ENCODE results near the gene PSENEN. TPM values are rescaled to one million over a fixed set of nuclear protein-coding genes. Genes with fewer than 3 reads are reported as not detected.

The PSENEN gene
- total and polyA plus RNA-seq, 9 of the 15 experiments (the other 6 are each of a cell fraction or from before 2014, with no cell fraction given): 34.5 to 299 (median 61.1) TPM

DNA sequence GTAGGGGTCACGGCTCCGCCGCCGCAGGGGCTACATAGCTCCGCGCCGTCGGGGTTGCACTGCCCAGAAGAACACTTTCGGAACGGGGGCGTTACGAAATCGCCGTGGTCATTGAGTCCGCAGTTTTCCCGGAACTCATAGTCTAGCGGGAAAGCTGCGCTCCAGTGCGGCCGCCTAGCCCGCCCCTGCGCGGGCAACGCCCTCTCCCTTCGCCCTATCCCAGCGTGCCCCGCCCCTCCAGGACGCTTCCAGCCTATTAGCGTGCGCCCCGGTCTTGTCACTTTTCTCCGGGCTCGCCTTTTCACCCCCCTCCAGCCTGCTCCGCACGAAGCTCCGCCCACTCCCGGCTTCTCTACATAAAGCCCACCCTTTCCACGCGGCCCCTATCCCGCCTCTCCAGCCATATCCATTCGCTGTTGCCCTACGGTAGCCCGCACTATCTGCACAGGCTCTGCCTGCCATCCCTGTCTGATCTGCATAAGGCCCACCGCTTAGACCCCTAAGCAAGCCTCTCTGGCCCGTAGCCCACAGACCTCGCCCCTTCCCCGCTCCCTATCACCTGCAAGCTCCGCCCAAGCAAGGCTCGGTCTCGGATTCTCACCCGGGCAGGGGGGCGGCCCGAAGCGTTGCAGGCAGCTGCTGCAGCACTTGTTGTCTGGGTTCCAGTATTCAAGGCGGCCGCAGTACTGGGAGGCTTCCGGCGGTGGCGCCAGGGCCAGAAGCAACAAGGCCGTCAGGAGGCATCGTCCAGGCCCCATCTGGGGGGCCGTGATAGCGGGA, 4.8 kb upstream of the PSENEN start (continued):
- TF ChIP-seq, protein P1, sequence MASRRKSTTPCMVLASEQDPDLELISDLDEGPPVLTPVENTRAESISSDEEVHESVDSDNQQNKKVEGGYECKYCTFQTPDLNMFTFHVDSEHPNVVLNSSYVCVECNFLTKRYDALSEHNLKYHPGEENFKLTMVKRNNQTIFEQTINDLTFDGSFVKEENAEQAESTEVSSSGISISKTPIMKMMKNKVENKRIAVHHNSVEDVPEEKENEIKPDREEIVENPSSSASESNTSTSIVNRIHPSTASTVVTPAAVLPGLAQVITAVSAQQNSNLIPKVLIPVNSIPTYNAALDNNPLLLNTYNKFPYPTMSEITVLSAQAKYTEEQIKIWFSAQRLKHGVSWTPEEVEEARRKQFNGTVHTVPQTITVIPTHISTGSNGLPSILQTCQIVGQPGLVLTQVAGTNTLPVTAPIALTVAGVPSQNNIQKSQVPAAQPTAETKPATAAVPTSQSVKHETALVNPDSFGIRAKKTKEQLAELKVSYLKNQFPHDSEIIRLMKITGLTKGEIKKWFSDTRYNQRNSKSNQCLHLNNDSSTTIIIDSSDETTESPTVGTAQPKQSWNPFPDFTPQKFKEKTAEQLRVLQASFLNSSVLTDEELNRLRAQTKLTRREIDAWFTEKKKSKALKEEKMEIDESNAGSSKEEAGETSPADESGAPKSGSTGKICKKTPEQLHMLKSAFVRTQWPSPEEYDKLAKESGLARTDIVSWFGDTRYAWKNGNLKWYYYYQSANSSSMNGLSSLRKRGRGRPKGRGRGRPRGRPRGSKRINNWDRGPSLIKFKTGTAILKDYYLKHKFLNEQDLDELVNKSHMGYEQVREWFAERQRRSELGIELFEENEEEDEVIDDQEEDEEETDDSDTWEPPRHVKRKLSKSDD (conservative IDR thresholded peaks at IDR 0.05; ENCODE audit: low read length): no peak
- TF ChIP-seq HNRNPLL (IDR thresholded peaks at IDR 0.05; ENCODE audit: low read depth, low read length, poor library complexity, severe bottlenecking) (peak; percentile 92), ZNF12 (CRISPR knock-in tag; IDR thresholded peaks at IDR 0.05) (0 out of 2 replicates have a peak, but pooled peaks have one; percentile 4), ZBTB7A (IDR thresholded peaks at IDR 0.05; ENCODE audit: borderline replicate concordance, control insufficient read depth, low read depth, low read length) (peak; percentile 33), MEIS2 (IDR thresholded peaks at IDR 0.05; ENCODE audit: partially characterized antibody) (peak; percentile 59), POLR2G (IDR thresholded peaks at IDR 0.05; ENCODE audit: low read depth, low read length) (peak; percentile 89), CCNT2 (IDR thresholded peaks at IDR 0.05; ENCODE audit: borderline replicate concordance, extremely low read depth, insufficient read length, low read depth, low read length) (peak; percentile 41), FOXA3 (CRISPR knock-in tag; conservative IDR thresholded peaks at IDR 0.05 in 1 of 2, IDR thresholded peaks at IDR 0.05 in 1 of 2) (peak in 1 of 2 experiments; percentile 49; a peak in 1 of 4 replicates), BCOR (IDR thresholded peaks at IDR 0.05) (0 out of 2 replicates have a peak, but pooled peaks have one; percentile 39), HDAC2 (IDR thresholded peaks at IDR 0.05) (peak; percentile 70), TOE1 (IDR thresholded peaks at IDR 0.05; ENCODE audit: borderline replicate concordance) (0 out of 2 replicates have a peak, but pooled peaks have one; percentile 14), TOE1 (CRISPR knock-in tag; IDR thresholded peaks at IDR 0.05; ENCODE audit: borderline replicate concordance, low read depth) (no peak), RNF2 (IDR thresholded peaks at IDR 0.05) (peak; percentile 8; the same call in 1 of the 2 replicates), TBP (optimal IDR thresholded peaks at IDR 0.05; ENCODE audit: low read depth, low read length) (peak; percentile 94), ATF1 (CRISPR knock-in tag; IDR thresholded peaks at IDR 0.05) (0 out of 2 replicates have a peak, but pooled peaks have one; percentile 12), ATF1 (tag; IDR thresholded peaks at IDR 0.05) (peak; percentile 80), MTA3 (IDR thresholded peaks at IDR 0.05; ENCODE audit: borderline replicate concordance) (peak; percentile 93; the same call in 1 of the 2 replicates), MAZ (CRISPR knock-in tag; conservative IDR thresholded peaks at IDR 0.05 in 1 of 2, IDR thresholded peaks at IDR 0.05 in 1 of 2) (peak; percentile 67 to 86), ZNF140 (CRISPR knock-in tag; IDR thresholded peaks at IDR 0.05) (no peak)
- TF ChIP-seq, protein P2, sequence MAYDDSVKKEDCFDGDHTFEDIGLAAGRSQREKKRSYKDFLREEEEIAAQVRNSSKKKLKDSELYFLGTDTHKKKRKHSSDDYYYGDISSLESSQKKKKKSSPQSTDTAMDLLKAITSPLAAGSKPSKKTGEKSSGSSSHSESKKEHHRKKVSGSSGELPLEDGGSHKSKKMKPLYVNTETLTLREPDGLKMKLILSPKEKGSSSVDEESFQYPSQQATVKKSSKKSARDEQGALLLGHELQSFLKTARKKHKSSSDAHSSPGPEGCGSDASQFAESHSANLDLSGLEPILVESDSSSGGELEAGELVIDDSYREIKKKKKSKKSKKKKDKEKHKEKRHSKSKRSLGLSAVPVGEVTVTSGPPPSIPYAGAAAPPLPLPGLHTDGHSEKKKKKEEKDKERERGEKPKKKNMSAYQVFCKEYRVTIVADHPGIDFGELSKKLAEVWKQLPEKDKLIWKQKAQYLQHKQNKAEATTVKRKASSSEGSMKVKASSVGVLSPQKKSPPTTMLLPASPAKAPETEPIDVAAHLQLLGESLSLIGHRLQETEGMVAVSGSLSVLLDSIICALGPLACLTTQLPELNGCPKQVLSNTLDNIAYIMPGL (CRISPR knock-in tag; IDR thresholded peaks at IDR 0.05): peak; percentile 67; the same call in 1 of the 2 replicates
